Mesothelial cell of epicardium (in vitro differentiated cells): ENCODE results near the gene NTNG2. TPM values are rescaled to one million over a fixed set of nuclear protein-coding genes. Genes with fewer than 3 reads are reported as not detected.

Experiments
- DNase-seq, 2 experiments: peaks; one replicate each; pipeline ENCODE4 v3.0.0; 2021; ENCODE audit warnings: low spot score in 2 of 2; ENCODE audit not compliant: unreplicated experiment in 2 of 2
- H3K27ac Mint-ChIP-seq: 2 replicates; pipeline ENCODE4 v1.8.0; 2021; ENCODE audit warnings: mixed read lengths
- H3K27me3 Mint-ChIP-seq: 2 replicates; pipeline ENCODE4 v1.8.0; 2021; ENCODE audit warnings: low read depth, mixed read lengths
- H3K36me3 Mint-ChIP-seq: 2 replicates; pipeline ENCODE4 v1.8.0; 2021; ENCODE audit warnings: mixed read lengths
- H3K4me1 Mint-ChIP-seq: 2 replicates; pipeline ENCODE4 v1.8.0; 2021; ENCODE audit warnings: mixed read lengths
- H3K4me3 Mint-ChIP-seq: 2 replicates; pipeline ENCODE4 v1.8.0; 2021; ENCODE audit warnings: mild to moderate bottlenecking, moderate library complexity, mixed read lengths
- H3K9me3 Mint-ChIP-seq: 2 replicates; pipeline ENCODE4 v1.8.0; 2021; ENCODE audit warnings: mixed read lengths
- CTCF ChIP-seq: fragments of 200-600 bp; sonication (generic); IDR thresholded peaks from one replicate; pipeline ENCODE4 v1.5.0; 2021; ENCODE audit warnings: antibody characterized with exemption; ENCODE audit not compliant: unreplicated experiment
- total RNA-seq: library from RNA; stranded (reverse); gene quantifications from 3 replicates; pipeline ENCODE4 v1.2.1, GENCODE V29; 2021

The NTNG2 gene
- total RNA-seq, 1 donor from 2014 or later: 8.1 TPM

GRCh38 chr9:132232522-132232921, 70.7 kb downstream of the NTNG2 start:
- Mint-ChIP-seq H3K36me3 (no peaks in the 10 kb centered on the region), H3K9me3 (no peaks in the 10 kb centered on the region), H3K27ac (no peak overlapping the region), H3K27me3 (peaks cover 19% of the 10 kb centered on the region), H3K4me3 (no peak overlapping the region), H3K4me1 (peaks cover 5% of the 10 kb centered on the region)
- no peak for TF ChIP-seq CTCF
- DNase-seq: no peak

- H3K9me3 Mint-ChIP-seq: no peaks in the 10 kb centered on the region
- no peaks in the 10 kb centered on the region for H3K36me3 Mint-ChIP-seq
- no peak overlapping the region for H3K27ac Mint-ChIP-seq
- TF ChIP-seq CTCF: no peak
- H3K27me3 Mint-ChIP-seq: peaks cover 20% of the 10 kb centered on the region
- H3K4me1 Mint-ChIP-seq: peaks cover 5% of the 10 kb centered on the region
- no peak for DNase-seq
- no peak overlapping the region for H3K4me3 Mint-ChIP-seq
Observed at GRCh38 chr9:132233138-132233537, 71.3 kb downstream of the NTNG2 start.

GRCh38 chr9:132234535-132234934, 72.7 kb downstream of the NTNG2 start:
- peaks cover 20% of the 10 kb centered on the region for H3K27me3 Mint-ChIP-seq
- peaks cover 8% of the 10 kb centered on the region for H3K4me1 Mint-ChIP-seq
- no peak for TF ChIP-seq CTCF
- no peak overlapping the region for H3K4me3 Mint-ChIP-seq
- H3K27ac Mint-ChIP-seq: no peak overlapping the region
- no peak for DNase-seq
- H3K36me3 Mint-ChIP-seq: no peaks in the 10 kb centered on the region
- no peaks in the 10 kb centered on the region for H3K9me3 Mint-ChIP-seq

GRCh38 chr9:132235125-132235524, 73.3 kb downstream of the NTNG2 start:
- no peak overlapping the region for H3K4me3 Mint-ChIP-seq
- TF ChIP-seq CTCF: no peak
- no peak for DNase-seq
- no peak overlapping the region for H3K27ac Mint-ChIP-seq
- H3K4me1 Mint-ChIP-seq: peaks cover 13% of the 10 kb centered on the region
- no peaks in the 10 kb centered on the region for H3K36me3 Mint-ChIP-seq
- peaks cover 17% of the 10 kb centered on the region for H3K27me3 Mint-ChIP-seq
- H3K9me3 Mint-ChIP-seq: no peaks in the 10 kb centered on the region

- no peaks in the 10 kb centered on the region for H3K9me3 Mint-ChIP-seq
- H3K4me1 Mint-ChIP-seq: peaks cover 17% of the 10 kb centered on the region
- DNase-seq: peak; percentile 61 to 89
- no peak overlapping the region for H3K27ac Mint-ChIP-seq
- H3K27me3 Mint-ChIP-seq: peaks cover 17% of the 10 kb centered on the region
- H3K4me3 Mint-ChIP-seq: no peak overlapping the region
- no peaks in the 10 kb centered on the region for H3K36me3 Mint-ChIP-seq
- TF ChIP-seq CTCF: peak; percentile 88
Observed at GRCh38 chr9:132235894-132236661, 74.2 kb downstream of the NTNG2 start.
